HG03066 (cell line): ENCODE measurements around the gene SCG2.

ENCODE experiments used
- ATAC-seq: cut with Tn5 transposase; IDR thresholded peaks from one replicate; pipeline ENCODE4 v1.9.1; 2021; ENCODE audit warnings: low read depth; ENCODE audit not compliant: unreplicated experiment

The SCG2 gene

GRCh38 chr2:223601932-223602666 lies at the start of gene SCG2:
Gene SCG2, minus strand, starts transcription at chr2:223602361. Its CDS starts 3,079 bp downstream, at chr2:223599282.
- no peak for ATAC-seq

- ATAC-seq = no peak
These were observed 47.7 kb upstream of the SCG2 start for GRCh38 chr2:223649554-223650533.

- ATAC-seq = no peak
These were observed 46.6 kb upstream of the SCG2 start for GRCh38 chr2:223648755-223649154.

- peak; percentile 83 for ATAC-seq
These were observed 45.2 kb upstream of the SCG2 start for GRCh38 chr2:223647258-223647952.

- no peak for ATAC-seq
These were observed 42.0 kb upstream of the SCG2 start for GRCh38 chr2:223644136-223644535.

GRCh38 chr2:223643309-223643708 lies 41.1 kb upstream of the SCG2 start:
- no peak for ATAC-seq

- ATAC-seq = no peak
These were observed 40.3 kb upstream of the SCG2 start for GRCh38 chr2:223642506-223642905.

GRCh38 chr2:223641082-223641481 lies 38.9 kb upstream of the SCG2 start:
- ATAC-seq = no peak

GRCh38 chr2:223635080-223635479 lies 32.9 kb upstream of the SCG2 start:
- no peak for ATAC-seq

GRCh38 chr2:223634238-223634637 lies 32.1 kb upstream of the SCG2 start:
- ATAC-seq = no peak

GRCh38 chr2:223633656-223634055 lies 31.5 kb upstream of the SCG2 start:
- ATAC-seq = no peak

- no peak for ATAC-seq
These were observed 30.7 kb upstream of the SCG2 start for GRCh38 chr2:223632826-223633225.

- ATAC-seq = no peak
These were observed 24.6 kb upstream of the SCG2 start for GRCh38 chr2:223626716-223627115.

- no peak for ATAC-seq
These were observed 23.5 kb upstream of the SCG2 start for GRCh38 chr2:223625652-223626051.

- ATAC-seq = no peak
These were observed 19.7 kb upstream of the SCG2 start for GRCh38 chr2:223621901-223622300.

- ATAC-seq = no peak
These were observed 17.4 kb upstream of the SCG2 start for GRCh38 chr2:223619486-223620129.

- no peak for ATAC-seq
These were observed 16.2 kb upstream of the SCG2 start for GRCh38 chr2:223618172-223619035.

- no peak for ATAC-seq
These were observed 12.4 kb upstream of the SCG2 start for GRCh38 chr2:223614534-223614933.
